Stimulated activated CD4-positive, alpha-beta T cell treated with anti-CD3 and anti-CD28 coated beads, Interleukin-15, amount 100 ng/mL, for 24 hours (primary cell): ENCODE measurements around the gene C1QTNF12.
"Not testable (repeated sequence)": the region's sequence is repeated elsewhere in the genome, so short reads cannot be mapped to it uniquely, and the experiment has no call there.

Source experiments
- DNase-seq: peaks from one replicate; pipeline ENCODE4 v3.0.0-alpha.2; 2020

Gene C1QTNF12

GRCh38 chr1:1259119-1259488, 12.6 kb upstream of the C1QTNF12 start:
- DNase-seq: no peak

DNA sequence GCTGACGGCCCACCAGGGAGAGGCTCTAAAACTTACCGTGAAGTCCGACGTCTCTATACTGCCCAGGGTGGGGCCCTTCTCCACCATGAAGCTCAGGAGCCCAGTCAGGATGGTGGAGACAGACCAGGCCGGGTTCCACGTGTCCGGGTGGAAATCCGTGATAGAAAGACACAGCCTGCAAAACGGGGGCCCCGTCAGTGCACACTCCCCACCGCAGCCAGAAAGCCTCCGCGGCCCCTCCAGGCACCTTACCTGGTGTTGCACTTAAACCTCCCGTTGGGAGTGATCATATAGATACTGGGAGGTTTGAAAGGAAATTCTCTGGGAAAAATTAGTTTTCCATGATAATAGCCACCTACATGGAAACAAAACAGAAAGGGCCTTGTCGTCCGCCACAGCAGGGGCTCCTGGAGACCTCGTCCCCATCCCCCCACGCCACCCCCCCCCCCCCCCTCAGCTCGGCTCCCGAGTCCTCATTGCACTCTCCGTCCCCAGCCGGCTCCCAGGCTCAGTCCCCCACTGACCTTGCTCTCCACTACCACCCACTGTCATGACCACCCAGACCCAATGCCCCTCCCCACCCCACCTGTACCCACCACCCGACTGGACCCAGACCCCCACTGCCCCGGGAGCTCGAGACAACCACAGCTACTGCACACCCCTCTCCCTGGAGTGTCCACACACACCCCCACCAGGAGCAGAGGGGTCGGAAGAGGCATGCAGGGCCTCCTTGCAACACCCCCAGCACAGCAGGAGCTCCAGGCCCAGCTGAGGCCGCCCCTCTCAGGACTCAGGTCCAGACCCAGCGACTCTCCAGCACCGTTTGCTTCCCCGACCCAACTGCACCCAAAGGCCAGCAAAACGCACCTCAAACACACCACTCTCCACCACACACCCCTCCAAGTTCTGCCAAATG, 10.7 kb upstream of the C1QTNF12 start:
- no peak for DNase-seq

- DNase-seq: no peak
Observed at GRCh38 chr1:1255611-1256010, 9.1 kb upstream of the C1QTNF12 start.

- DNase-seq: no peak
Observed at GRCh38 chr1:1255078-1255477, 8.6 kb upstream of the C1QTNF12 start.

- DNase-seq: no peak
Observed at GRCh38 chr1:1254667-1254998, 8.1 kb upstream of the C1QTNF12 start.

DNA sequence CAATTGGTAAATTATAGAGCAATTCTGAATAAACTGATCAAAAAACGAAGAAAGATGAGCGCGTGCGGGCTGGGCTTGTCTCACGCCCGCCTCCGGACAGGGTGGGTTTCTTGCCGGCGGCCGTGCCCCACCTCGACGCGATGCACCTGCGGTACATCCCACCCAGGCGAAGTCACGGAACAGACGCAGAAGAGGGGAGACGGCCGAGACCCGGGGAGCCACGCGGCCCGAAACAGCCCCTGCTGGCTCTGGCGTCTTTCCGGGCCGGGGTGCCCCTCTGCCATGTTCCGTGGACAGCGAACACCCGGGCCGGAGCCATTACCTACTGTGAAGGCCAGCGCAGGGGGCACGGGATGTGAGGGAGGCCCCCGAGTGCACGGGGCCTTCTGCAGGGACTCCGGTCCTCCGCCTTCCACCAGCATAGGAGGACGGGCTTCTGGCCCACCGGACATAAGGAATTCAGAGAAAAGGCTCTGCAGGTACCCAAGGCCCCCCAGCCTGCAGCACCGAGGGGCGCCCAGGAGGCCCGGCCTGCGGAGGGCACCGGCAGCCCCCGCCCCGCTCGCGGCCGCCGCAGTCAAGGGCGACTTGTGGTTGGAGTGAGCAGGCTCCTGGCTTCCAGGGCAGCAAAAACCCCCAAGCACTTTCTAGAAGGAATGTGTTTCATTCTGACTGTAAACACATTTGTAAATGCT, 7.6 kb upstream of the C1QTNF12 start:
- no peak for DNase-seq

DNA sequence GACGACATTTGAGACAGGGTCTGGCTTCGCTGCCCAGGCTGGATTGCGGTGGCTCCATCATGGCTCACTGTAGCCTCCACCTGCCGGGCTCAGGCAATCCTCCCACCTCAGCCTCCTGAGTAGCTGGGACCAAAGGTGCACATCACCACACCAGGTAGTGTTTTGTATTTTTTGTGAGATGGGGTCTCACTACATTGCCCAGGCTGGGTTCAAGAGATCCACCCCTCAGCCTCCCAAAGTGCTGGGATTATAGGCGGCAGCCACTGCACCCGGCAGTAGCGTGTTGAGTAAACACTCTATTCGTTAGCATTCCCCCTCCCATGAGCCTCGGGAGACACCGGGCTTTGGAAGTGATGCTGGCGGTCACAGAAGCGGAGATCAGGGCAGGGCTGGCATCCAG, 6.8 kb upstream of the C1QTNF12 start:
- DNase-seq: no peak

GRCh38 chr1:1250786-1251284, 4.3 kb upstream of the C1QTNF12 start:
- peak; percentile 73 for DNase-seq

DNA sequence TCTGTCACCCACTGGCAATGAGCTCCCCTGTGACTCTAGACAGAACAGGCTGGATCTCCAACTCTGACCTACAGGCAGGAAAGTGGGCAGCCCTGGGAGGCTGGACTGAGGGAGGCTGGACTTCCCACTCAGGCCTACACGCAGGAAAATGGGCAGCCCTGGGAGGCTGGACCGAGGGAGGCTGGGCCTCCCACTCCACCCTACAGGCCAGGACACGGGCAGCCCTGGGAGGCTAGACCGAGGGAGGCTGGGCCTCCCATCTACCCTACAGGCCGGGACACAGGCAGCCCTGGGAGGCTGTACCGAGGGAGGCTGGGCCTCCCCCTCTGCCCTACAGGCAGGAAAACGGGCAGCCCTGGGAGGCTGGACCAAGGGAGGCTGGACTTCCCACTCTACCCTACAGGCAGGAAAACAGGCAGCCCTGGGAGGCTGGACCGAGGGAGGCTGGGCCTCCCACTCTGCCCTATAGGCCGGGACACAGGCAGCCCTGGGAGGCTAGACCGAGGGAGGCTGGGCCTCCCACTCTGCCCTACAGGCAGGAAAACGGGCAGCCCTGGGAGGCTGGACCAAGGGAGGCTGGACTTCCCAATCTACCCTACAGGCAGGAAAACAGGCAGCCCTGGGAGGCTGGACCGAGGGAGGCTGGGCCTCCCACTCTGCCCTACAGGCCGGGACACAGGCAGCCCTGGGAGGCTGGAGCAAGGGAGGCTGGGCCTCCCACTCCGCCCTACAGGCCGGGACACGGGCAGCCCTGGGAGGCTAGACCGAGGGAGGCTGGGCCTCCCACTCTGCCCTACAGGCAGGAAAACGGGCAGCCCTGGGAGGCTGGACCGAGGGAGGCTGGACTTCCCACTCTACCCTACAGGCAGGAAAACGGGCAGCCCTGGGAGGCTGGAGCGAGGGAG, 1.7 kb upstream of the C1QTNF12 start:
- DNase-seq: not testable (repeated sequence)

DNA sequence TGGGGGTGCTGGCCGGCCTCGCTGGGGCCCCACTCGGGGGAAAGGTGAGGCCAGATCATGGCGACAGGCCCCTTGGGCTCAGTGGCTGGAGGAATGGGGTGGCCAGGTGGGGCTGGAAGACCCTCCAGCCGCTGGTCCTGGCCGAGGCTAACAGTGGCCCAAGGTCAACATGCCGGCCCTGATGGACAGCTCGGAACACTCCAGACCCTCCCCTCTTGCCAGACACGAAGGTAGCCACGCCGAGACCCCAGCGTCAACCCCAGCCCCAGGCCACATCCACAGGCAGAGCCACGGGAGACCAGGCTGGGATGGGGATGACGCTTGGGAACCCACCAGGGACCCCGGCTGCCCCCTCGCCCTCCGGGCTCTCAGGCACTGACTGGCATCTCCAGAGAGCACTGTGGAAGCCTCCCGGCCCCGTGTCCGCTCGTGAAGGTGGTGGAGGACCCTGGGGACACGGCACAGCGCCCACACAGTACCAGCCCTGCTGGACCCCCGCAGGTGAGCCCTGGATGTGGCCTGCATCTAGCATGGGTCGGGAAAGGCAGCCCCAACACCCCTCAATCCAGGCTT, 905 bp upstream of the C1QTNF12 start:
- DNase-seq: no peak

DNA sequence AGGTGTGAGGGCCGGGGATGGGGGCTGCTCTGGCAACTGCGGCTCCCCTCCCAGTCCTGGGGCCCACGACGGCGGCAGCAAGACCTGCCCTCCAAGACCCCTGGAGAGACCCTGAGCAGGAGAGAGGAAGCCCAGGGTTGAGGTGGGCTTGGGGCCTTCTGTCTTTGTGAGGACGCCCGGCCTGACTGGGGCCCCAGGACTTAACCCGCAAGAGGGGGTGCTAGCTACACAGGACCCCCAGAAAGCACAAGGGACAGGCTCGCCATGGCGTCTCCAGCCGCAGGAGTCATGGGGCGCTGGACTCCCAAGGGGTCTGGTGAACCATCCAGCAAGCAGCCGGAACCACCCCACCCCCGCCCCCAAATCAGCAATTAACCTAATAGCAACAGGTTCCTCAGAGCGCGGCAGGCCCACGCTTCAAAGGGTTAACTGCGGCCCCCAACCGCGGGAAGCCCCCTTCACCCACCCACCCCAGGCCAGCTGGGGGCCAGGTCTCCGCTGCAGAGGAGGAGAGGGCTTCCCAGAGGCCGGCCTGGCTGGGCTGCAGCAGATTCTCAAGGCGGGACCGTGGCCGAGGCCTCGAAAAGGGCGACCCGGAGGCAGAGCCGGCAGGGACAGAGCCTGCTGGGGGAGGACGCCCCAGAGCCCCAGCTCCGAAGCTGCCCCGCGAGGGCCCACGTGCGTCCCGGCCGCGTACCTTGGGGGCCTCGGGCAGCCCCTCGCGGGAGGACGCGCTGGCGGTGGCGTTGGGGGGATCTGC, 525 bp downstream of the C1QTNF12 start:
- no peak for DNase-seq

GRCh38 chr1:1245178-1245816, 1.2 kb downstream of the C1QTNF12 start:
- no peak for DNase-seq

GRCh38 chr1:1244192-1244811, 2.2 kb downstream of the C1QTNF12 start:
- no peak for DNase-seq

- DNase-seq: no peak
Observed at GRCh38 chr1:1243807-1244191, 2.7 kb downstream of the C1QTNF12 start.

- DNase-seq: no peak
Observed at GRCh38 chr1:1243266-1243660, 3.3 kb downstream of the C1QTNF12 start.

- no peak for DNase-seq
Observed at GRCh38 chr1:1242461-1243265, 3.9 kb downstream of the C1QTNF12 start.

DNA sequence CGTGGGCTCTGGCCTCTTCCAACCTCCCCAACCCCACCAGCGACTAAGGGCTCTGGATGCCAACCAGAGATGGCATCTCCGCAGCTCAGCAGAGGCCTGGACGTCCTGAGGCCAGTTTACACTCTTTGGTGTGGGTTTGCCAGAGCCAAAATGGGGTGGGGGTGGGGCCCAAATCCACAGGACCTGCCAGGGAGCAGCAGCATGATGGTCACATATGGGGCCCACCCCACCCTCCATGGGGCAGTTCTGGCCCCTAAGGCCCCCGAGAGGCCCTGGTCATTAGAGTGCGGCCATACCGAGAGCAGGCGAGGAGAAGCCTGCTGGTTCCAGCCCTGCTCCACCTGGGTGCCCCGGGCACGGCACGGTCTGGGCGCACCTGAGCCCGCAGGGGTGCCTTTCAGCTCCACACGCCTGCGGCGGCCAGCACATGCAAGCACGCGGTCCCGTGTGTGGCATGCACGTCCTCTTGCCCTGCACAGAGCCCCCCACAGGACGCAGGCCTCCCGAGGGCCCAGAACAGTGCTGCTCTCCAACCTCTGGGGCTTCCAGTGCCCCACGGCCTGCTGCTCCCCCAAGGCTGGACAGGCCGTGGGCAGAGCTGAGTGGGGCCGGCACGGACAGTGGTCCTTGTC, 4.8 kb downstream of the C1QTNF12 start:
- no peak for DNase-seq

DNA sequence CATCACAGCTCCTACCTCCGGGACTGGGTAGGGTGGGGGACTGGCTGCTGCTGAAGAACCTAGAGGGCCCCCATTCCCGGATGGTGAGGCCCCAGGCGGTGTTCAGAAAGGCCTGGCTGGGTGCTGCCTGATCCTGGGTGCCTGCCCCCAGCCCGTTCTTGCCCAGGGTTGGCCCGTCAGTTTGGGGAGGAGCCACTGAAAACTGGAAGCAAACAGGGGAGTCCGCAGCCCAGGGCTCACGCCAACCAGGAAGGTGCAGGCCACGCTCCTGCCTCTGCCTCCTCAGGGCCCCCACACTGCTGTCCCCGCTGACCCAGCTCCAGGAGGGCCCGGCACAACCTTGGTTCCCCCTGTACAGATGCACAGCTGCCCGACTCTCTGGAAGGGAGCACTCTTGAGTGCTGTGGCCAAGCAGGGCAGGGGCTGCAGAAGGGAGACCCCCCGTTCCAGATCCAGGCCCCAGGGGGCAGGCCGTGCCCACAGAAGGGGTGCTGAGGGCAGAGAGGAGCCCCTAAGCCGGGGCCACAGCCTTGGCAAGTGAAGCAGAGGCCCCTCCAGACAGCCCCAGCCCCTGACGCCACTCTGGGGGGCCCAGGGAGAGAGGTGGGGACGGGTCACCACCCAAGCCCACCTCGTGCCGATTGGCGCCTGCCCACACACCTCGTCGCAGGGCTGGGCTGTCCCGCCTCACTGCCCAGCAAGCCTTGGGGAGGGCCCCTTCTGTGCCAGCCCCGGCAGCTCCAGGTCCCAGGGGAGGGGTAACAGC, 5.5 kb downstream of the C1QTNF12 start:
- DNase-seq: no peak

GRCh38 chr1:1240348-1240732, 6.2 kb downstream of the C1QTNF12 start:
- no peak for DNase-seq
